Measurements from ENCODE around the gene MSI2.

The MSI2 gene

GRCh38 chr17:57599271-57600045 is 343.1 kb downstream of the MSI2 start:
- DNase-seq (ENCODE audit: low read depth): no peak

- DNase-seq (ENCODE audit: low read depth): no peak
Observed at GRCh38 chr17:57600074-57600473, 343.8 kb downstream of the MSI2 start.

- DNase-seq (ENCODE audit: low read depth): no peak
Observed at GRCh38 chr17:57601143-57601735, 344.9 kb downstream of the MSI2 start.

- no peak for DNase-seq (ENCODE audit: low read depth)
Observed at GRCh38 chr17:57602896-57603295, 346.6 kb downstream of the MSI2 start.

- DNase-seq (ENCODE audit: low read depth): no peak
Observed at GRCh38 chr17:57603546-57603945, 347.2 kb downstream of the MSI2 start.

GRCh38 chr17:57603978-57604377 is 347.7 kb downstream of the MSI2 start:
- no peak for DNase-seq (ENCODE audit: low read depth)

GRCh38 chr17:57604771-57605674 is 348.7 kb downstream of the MSI2 start:
- no peak for DNase-seq (ENCODE audit: low read depth)

- DNase-seq (ENCODE audit: low read depth): no peak
Observed at GRCh38 chr17:57605675-57606105, 349.4 kb downstream of the MSI2 start.

- no peak for DNase-seq (ENCODE audit: low read depth)
Observed at GRCh38 chr17:57606111-57606875, 350.0 kb downstream of the MSI2 start.

- DNase-seq (ENCODE audit: low read depth): no peak
Observed at GRCh38 chr17:57607553-57608120, 351.3 kb downstream of the MSI2 start.

- no peak for DNase-seq (ENCODE audit: low read depth)
Observed at GRCh38 chr17:57608369-57609124, 352.2 kb downstream of the MSI2 start.

GRCh38 chr17:57609125-57609877 is 353.0 kb downstream of the MSI2 start:
- DNase-seq (ENCODE audit: low read depth): no peak

GRCh38 chr17:57609878-57610270 is 353.6 kb downstream of the MSI2 start:
- DNase-seq (ENCODE audit: low read depth): no peak

GRCh38 chr17:57612202-57613071 is 356.1 kb downstream of the MSI2 start:
- DNase-seq (ENCODE audit: low read depth): no peak

- no peak for DNase-seq (ENCODE audit: low read depth)
Observed at GRCh38 chr17:57614742-57615141, 358.4 kb downstream of the MSI2 start.

GRCh38 chr17:57615836-57616757 is 359.8 kb downstream of the MSI2 start:
- DNase-seq (ENCODE audit: low read depth): no peak

GRCh38 chr17:57617218-57617617 is 360.9 kb downstream of the MSI2 start:
- no peak for DNase-seq (ENCODE audit: low read depth)
